Measurements from ENCODE around the gene TRMT44. TPM values are rescaled to one million over a fixed set of nuclear protein-coding genes. Genes with fewer than 3 reads are reported as not detected.

TRMT44 gene
- total RNA-seq, 1 experiment from 2014 or later, result 22.9 TPM

- CTCF ChIA-PET, result no interaction called here
- Histone ChIP-seq H3K4me1 (ENCODE audit: insufficient read depth, low read length, poor library complexity, severe bottlenecking) (peaks cover 6% of the 10 kb centered on the region), H3K27me3 (replicated peaks; ENCODE audit: insufficient read depth, low read depth, low read length, poor library complexity) (no peaks in the 10 kb centered on the region), H3K4me3 (ENCODE audit: low read depth, low read length, poor library complexity, severe bottlenecking) (no peak overlapping the region), H3K9me3 (ENCODE audit: low read depth, low read length, poor library complexity, severe bottlenecking) (no peaks in the 10 kb centered on the region), H3K36me3 (ENCODE audit: insufficient read depth, low read length, poor library complexity, severe bottlenecking) (no peaks in the 10 kb centered on the region), H3K27ac (ENCODE audit: low read depth, low read length, poor library complexity, severe bottlenecking) (no peak overlapping the region)
- intact Hi-C loops (cut with micrococcal nuclease; ENCODE audit: unreplicated experiment), result no loop called here
- TF ChIP-seq EZH2 (IDR thresholded peaks at IDR 0.05; ENCODE audit: borderline replicate concordance, low read depth, low read length, poor library complexity, severe bottlenecking) (no peak), CTCF (conservative IDR thresholded peaks at IDR 0.05; ENCODE audit: low read depth, low read length) (no peak)
- BruUV-seq (replicated peaks), result no TSS peak
- DNase-seq (ENCODE audit: low spot score), result peak; percentile 39
- POLR2A ChIA-PET (ENCODE audit: low non-redundant PET), result no interaction called here
Measured at GRCh38 chr4:8391972-8392371, 48.6 kb upstream of the TRMT44 start.

- no TSS peak for BruUV-seq (replicated peaks)
- no peak for DNase-seq (ENCODE audit: low spot score)
- Histone ChIP-seq H3K9me3 (ENCODE audit: low read depth, low read length, poor library complexity, severe bottlenecking) (no peaks in the 10 kb centered on the region), H3K27ac (ENCODE audit: low read depth, low read length, poor library complexity, severe bottlenecking) (no peak overlapping the region), H3K4me1 (ENCODE audit: insufficient read depth, low read length, poor library complexity, severe bottlenecking) (peaks cover 6% of the 10 kb centered on the region), H3K36me3 (ENCODE audit: insufficient read depth, low read length, poor library complexity, severe bottlenecking) (no peaks in the 10 kb centered on the region), H3K27me3 (replicated peaks; ENCODE audit: insufficient read depth, low read depth, low read length, poor library complexity) (no peaks in the 10 kb centered on the region), H3K4me3 (ENCODE audit: low read depth, low read length, poor library complexity, severe bottlenecking) (no peak overlapping the region)
- TF ChIP-seq CTCF (conservative IDR thresholded peaks at IDR 0.05; ENCODE audit: low read depth, low read length) (no peak), EZH2 (IDR thresholded peaks at IDR 0.05; ENCODE audit: borderline replicate concordance, low read depth, low read length, poor library complexity, severe bottlenecking) (no peak)
- intact Hi-C loops (cut with micrococcal nuclease; ENCODE audit: unreplicated experiment), result no loop called here
- CTCF ChIA-PET, result interaction anchor here (0.7 kb wide), 1 partner anchor 18 kb away, joined by 4 read pairs; no protein-coding TSS in a partner anchor
- POLR2A ChIA-PET (ENCODE audit: low non-redundant PET), result no interaction called here
Measured at GRCh38 chr4:8392591-8393190, 47.9 kb upstream of the TRMT44 start.

GRCh38 chr4:8393593-8394038 lies 47.0 kb upstream of the TRMT44 start:
- Histone ChIP-seq H3K4me3 (ENCODE audit: low read depth, low read length, poor library complexity, severe bottlenecking) (no peak overlapping the region), H3K9me3 (ENCODE audit: low read depth, low read length, poor library complexity, severe bottlenecking) (no peaks in the 10 kb centered on the region), H3K27me3 (replicated peaks; ENCODE audit: insufficient read depth, low read depth, low read length, poor library complexity) (no peaks in the 10 kb centered on the region), H3K27ac (ENCODE audit: low read depth, low read length, poor library complexity, severe bottlenecking) (no peak overlapping the region), H3K36me3 (ENCODE audit: insufficient read depth, low read length, poor library complexity, severe bottlenecking) (no peaks in the 10 kb centered on the region), H3K4me1 (ENCODE audit: insufficient read depth, low read length, poor library complexity, severe bottlenecking) (peaks cover 6% of the 10 kb centered on the region)
- BruUV-seq (replicated peaks), result no TSS peak
- CTCF ChIA-PET, result no interaction called here
- intact Hi-C loops (cut with micrococcal nuclease; ENCODE audit: unreplicated experiment), result no loop called here
- no peak for DNase-seq (ENCODE audit: low spot score)
- TF ChIP-seq CTCF (conservative IDR thresholded peaks at IDR 0.05; ENCODE audit: low read depth, low read length), result no peak
- POLR2A ChIA-PET (ENCODE audit: low non-redundant PET), result no interaction called here

All from A673 (cell line).